ENCODE data around the gene MORN4. TPM values are rescaled to one million over a fixed set of nuclear protein-coding genes. Genes with fewer than 3 reads are reported as not detected.

Gene MORN4
- total RNA-seq, 1 experiment from 2014 or later, result 9.7 TPM

- POLR2A ChIA-PET, result no interaction called here
- intact Hi-C loops (cut with micrococcal nuclease; ENCODE audit: unreplicated experiment), result no loop called here
- Histone ChIP-seq H3K4me1 (peaks cover 25% of the 10 kb centered on the region), H3K27me3 (replicated peaks; ENCODE audit: control insufficient read depth, insufficient read depth, low read length) (no peaks in the 10 kb centered on the region), H3K4me3 (ENCODE audit: low read depth, low read length) (no peak overlapping the region), H3K9me3 (no peaks in the 10 kb centered on the region), H3K36me3 (ENCODE audit: control insufficient read depth, insufficient read depth, low read length) (no peaks in the 10 kb centered on the region)
- BruUV-seq (replicated peaks), result no TSS peak
- H3K9me3 Mint-ChIP-seq (ENCODE audit: unreplicated experiment), result no peaks in the 10 kb centered on the region
- no peaks in the 10 kb centered on the region for H3K36me3 Mint-ChIP-seq (ENCODE audit: insufficient read depth, unreplicated experiment)
- H3K4me1 Mint-ChIP-seq (ENCODE audit: low read depth, unreplicated experiment), result peaks cover 10% of the 10 kb centered on the region
- no peak overlapping the region for H3K4me3 Mint-ChIP-seq (ENCODE audit: unreplicated experiment)
- peak overlapping the region; percentile 21 for H3K27ac Mint-ChIP-seq (ENCODE audit: unreplicated experiment)
- no peaks in the 10 kb centered on the region for H3K27me3 Mint-ChIP-seq (ENCODE audit: insufficient read depth, unreplicated experiment)
- CTCF ChIA-PET, result interaction anchor here (1.1 to 2.6 kb wide), 2 partner anchors 13 to 99 kb away, joined by 3 to 15 read pairs; partner anchors contain the start of gene ANKRD2
- DNase-seq, result no peak
- no peak for TF ChIP-seq CTCF (IDR thresholded peaks at IDR 0.05; ENCODE audit: insufficient read depth in 1 of 2, low read depth in 1 of 2, low read length in 1 of 2, severe bottlenecking in 1 of 2, unreplicated experiment in 1 of 2)
Measured at GRCh38 chr10:97584798-97585438, 48.4 kb downstream of the MORN4 start.

DNA sequence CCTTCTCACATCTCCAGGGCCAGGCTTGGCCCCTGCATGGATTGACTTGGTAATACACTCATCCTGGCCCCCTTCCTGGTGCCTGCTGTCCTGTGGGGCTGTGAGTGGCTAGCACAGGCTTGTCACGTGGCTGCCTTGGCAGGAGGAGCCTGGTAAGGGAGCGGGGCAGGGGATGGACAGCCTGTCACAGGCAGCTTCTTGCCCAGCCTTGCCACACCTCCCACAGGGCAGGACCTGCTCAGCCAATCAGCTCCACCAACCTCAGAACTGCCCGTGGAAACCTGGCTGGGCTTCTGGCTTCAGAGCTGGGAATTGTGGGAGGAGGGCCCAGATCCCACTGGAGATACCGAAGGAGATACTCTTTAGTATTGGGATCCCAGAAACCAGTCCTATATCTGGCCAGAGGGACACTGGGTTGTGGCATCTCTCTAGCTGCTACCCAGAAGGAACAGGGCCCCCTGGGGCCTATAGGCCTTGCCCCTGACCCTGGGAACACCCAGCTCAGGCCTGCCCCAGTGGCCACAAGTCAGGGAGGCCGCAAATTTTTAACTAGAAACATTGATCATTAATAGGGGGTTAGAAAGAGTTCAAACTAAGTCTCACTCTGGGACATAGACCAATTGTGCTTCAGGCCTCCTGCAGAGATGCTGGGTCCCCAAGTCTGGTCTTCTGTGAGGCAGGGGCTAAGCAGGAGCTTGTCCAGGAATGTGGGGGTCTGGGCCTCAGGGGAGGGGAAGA lies 49.1 kb downstream of the MORN4 start, which contains the start of gene HOGA1:
Gene HOGA1, plus strand, starts transcription at position 330 of the 738 bp plus-strand sequence. Its CDS starts 315 bp downstream, at position 645.
- Mint-ChIP-seq H3K36me3 (ENCODE audit: insufficient read depth, unreplicated experiment) (no peaks in the 10 kb centered on the region), H3K9me3 (ENCODE audit: unreplicated experiment) (no peaks in the 10 kb centered on the region), H3K27ac (ENCODE audit: unreplicated experiment) (peak within 1 kb of the TSS; percentile 21), H3K27me3 (ENCODE audit: insufficient read depth, unreplicated experiment) (no peaks in the 10 kb centered on the region), H3K4me3 (ENCODE audit: unreplicated experiment) (no peak within 1 kb of the TSS), H3K4me1 (ENCODE audit: low read depth, unreplicated experiment) (peaks cover 10% of the 10 kb centered on the region)
- ChIA-PET POLR2A (no interaction called here), CTCF (interaction anchor here (1.1 to 2.6 kb wide), 2 partner anchors 12 to 99 kb away, joined by 3 to 15 read pairs; partner anchors contain the start of gene ANKRD2)
- DNase-seq, result peak; percentile 28 to 62
- H3K36me3 ChIP-seq (ENCODE audit: control insufficient read depth, insufficient read depth, low read length), result no peaks in the 10 kb centered on the region
- no peaks in the 10 kb centered on the region for H3K27me3 ChIP-seq (replicated peaks; ENCODE audit: control insufficient read depth, insufficient read depth, low read length)
- BruUV-seq (replicated peaks), result no TSS peak
- intact Hi-C loops (cut with micrococcal nuclease; ENCODE audit: unreplicated experiment), result no loop called here
- no peaks in the 10 kb centered on the region for H3K9me3 ChIP-seq
- TF ChIP-seq CTCF (IDR thresholded peaks at IDR 0.05; ENCODE audit: insufficient read depth in 1 of 2, low read depth in 1 of 2, low read length in 1 of 2, severe bottlenecking in 1 of 2, unreplicated experiment in 1 of 2), result no peak
- no peak within 1 kb of the TSS for H3K4me3 ChIP-seq (ENCODE audit: low read depth, low read length)
- peaks cover 25% of the 10 kb centered on the region for H3K4me1 ChIP-seq

GRCh38 chr10:97583476-97583875 lies 49.8 kb downstream of the MORN4 start:
- Mint-ChIP-seq H3K9me3 (ENCODE audit: unreplicated experiment) (no peaks in the 10 kb centered on the region), H3K27me3 (ENCODE audit: insufficient read depth, unreplicated experiment) (no peaks in the 10 kb centered on the region), H3K27ac (ENCODE audit: unreplicated experiment) (no peak overlapping the region), H3K36me3 (ENCODE audit: insufficient read depth, unreplicated experiment) (no peaks in the 10 kb centered on the region), H3K4me1 (ENCODE audit: low read depth, unreplicated experiment) (peaks cover 10% of the 10 kb centered on the region), H3K4me3 (ENCODE audit: unreplicated experiment) (no peak overlapping the region)
- no peak overlapping the region for H3K4me3 ChIP-seq (ENCODE audit: low read depth, low read length)
- no peaks in the 10 kb centered on the region for H3K27me3 ChIP-seq (replicated peaks; ENCODE audit: control insufficient read depth, insufficient read depth, low read length)
- no peaks in the 10 kb centered on the region for H3K9me3 ChIP-seq
- intact Hi-C loops (cut with micrococcal nuclease; ENCODE audit: unreplicated experiment), result no loop called here
- H3K4me1 ChIP-seq, result peaks cover 20% of the 10 kb centered on the region
- DNase-seq, result no peak
- TF ChIP-seq CTCF (IDR thresholded peaks at IDR 0.05; ENCODE audit: insufficient read depth in 1 of 2, low read depth in 1 of 2, low read length in 1 of 2, severe bottlenecking in 1 of 2, unreplicated experiment in 1 of 2), result no peak
- ChIA-PET CTCF (interaction anchor here (2.6 kb wide), 1 partner anchor 11 kb away, joined by 15 read pairs; the partner anchor contains the start of gene ANKRD2), POLR2A (no interaction called here)
- no peaks in the 10 kb centered on the region for H3K36me3 ChIP-seq (ENCODE audit: control insufficient read depth, insufficient read depth, low read length)
- BruUV-seq (replicated peaks), result no TSS peak
